CD14-positive monocyte (primary cell): ENCODE measurements around the gene MED26. TPM values are rescaled to one million over a fixed set of nuclear protein-coding genes. Genes with fewer than 3 reads are reported as not detected.
A peak's percentile ranks its signal among the peaks of the same experiment; 100 is the strongest.

Source experiments
- DNase-seq, 3 donors: peaks; one replicate each; pipeline ENCODE4 v3.0.0-alpha.2; 2011 to 2022
- H2AFZ ChIP-seq: 2 replicates; pipeline ENCODE4 v1.6.0; 2012; ENCODE audit warnings: mild to moderate bottlenecking, low read depth, low read length, inconsistent platforms; ENCODE audit not compliant: insufficient read depth, poor library complexity, severe bottlenecking
- H3K27ac ChIP-seq, 2 donors: 1 replicate in 1 of 2; 2 replicates in 1 of 2; pipeline ENCODE4 v1.5.1; 2012 to 2013; ENCODE audit warnings: low read length in 2 of 2, control low read depth in 1 of 2, inconsistent platforms in 1 of 2, low read depth in 1 of 2, mild to moderate bottlenecking in 1 of 2
- H3K27me3 ChIP-seq, 2 donors: one replicate each; pipeline versions ENCODE4 v1.6.0 to v1.6.1; 2011 to 2013; ENCODE audit warnings: low read length in 2 of 2; ENCODE audit not compliant: control insufficient read depth in 2 of 2, insufficient read depth in 2 of 2
- H3K36me3 ChIP-seq, 2 donors: replicated peaks in 1 of 2; 1 replicate in 1 of 2; 2 replicates in 1 of 2; pipeline versions ENCODE4 v1.5.1 to v1.6.1; 2012 to 2013; ENCODE audit warnings: low read length in 2 of 2, control low read depth in 1 of 2, inconsistent platforms in 1 of 2, mild to moderate bottlenecking in 1 of 2; ENCODE audit not compliant: insufficient read depth in 2 of 2, control insufficient read depth in 1 of 2
- H3K4me1 ChIP-seq, 2 donors: 1 replicate in 1 of 2; 2 replicates in 1 of 2; pipeline versions ENCODE4 v1.5.1 to v1.6.1; 2012 to 2013; ENCODE audit warnings: low read length in 2 of 2, control low read depth in 1 of 2, inconsistent platforms in 1 of 2, mild to moderate bottlenecking in 1 of 2, moderate library complexity in 1 of 2; ENCODE audit not compliant: insufficient read depth in 2 of 2, control insufficient read depth in 1 of 2
- H3K4me2 ChIP-seq: replicated peaks from 2 replicates; pipeline ENCODE3; 2012; ENCODE audit warnings: low read length, moderate library complexity, mild to moderate bottlenecking; ENCODE audit not compliant: poor library complexity, severe bottlenecking; ENCODE audit errors: extremely low read depth
- H3K4me3 ChIP-seq, 3 experiments: fragments of 200-600 bp in 1 of 3; sonication (generic) in 1 of 3; replicated peaks in 1 of 3; 1 replicate in 2 of 3; 2 replicates in 1 of 3; pipeline ENCODE4 v1.5.1; 2011 to 2013; ENCODE audit warnings: low read length in 3 of 3, mild to moderate bottlenecking in 3 of 3, control low read depth in 2 of 3, low read depth in 2 of 3, inconsistent platforms in 1 of 3, moderate library complexity in 1 of 3
- H3K79me2 ChIP-seq: 2 replicates; pipeline ENCODE4 v1.6.0; 2012; ENCODE audit warnings: mild to moderate bottlenecking, control low read depth, inconsistent platforms, low read length, moderate library complexity; ENCODE audit not compliant: insufficient read depth
- H3K9ac ChIP-seq: 2 replicates; pipeline ENCODE4 v1.6.0; 2017; ENCODE audit warnings: low read length, mild to moderate bottlenecking; ENCODE audit not compliant: insufficient read depth, poor library complexity, severe bottlenecking
- H3K9me3 ChIP-seq, 2 donors: replicated peaks in 1 of 2; 1 replicate in 1 of 2; 2 replicates in 1 of 2; pipeline versions ENCODE4 v1.5.1 to v1.6.1; 2012 to 2013; ENCODE audit warnings: low read length in 2 of 2, control low read depth in 1 of 2; ENCODE audit not compliant: control insufficient read depth in 1 of 2, insufficient read depth in 1 of 2
- H4K20me1 ChIP-seq: 2 replicates; pipeline ENCODE4 v1.6.0; 2012; ENCODE audit warnings: mild to moderate bottlenecking, low read length, control low read depth, moderate library complexity; ENCODE audit not compliant: insufficient read depth
- H3K27ac Mint-ChIP-seq, 7 donors: one replicate each; pipeline ENCODE4 v1.8.0; 2020; ENCODE audit warnings: mild to moderate bottlenecking in 7 of 7, mixed read lengths in 7 of 7, moderate library complexity in 6 of 7, inconsistent platforms in 2 of 7
- H3K27me3 Mint-ChIP-seq, 3 donors: one replicate each; pipeline ENCODE4 v1.8.0; 2021 to 2022; ENCODE audit warnings: low read depth in 3 of 3, mild to moderate bottlenecking in 3 of 3, mixed read lengths in 3 of 3, moderate library complexity in 3 of 3, inconsistent platforms in 1 of 3
- H3K36me3 Mint-ChIP-seq, 2 donors: one replicate each; pipeline ENCODE4 v1.8.0; 2020; ENCODE audit warnings: mixed read lengths in 2 of 2, inconsistent platforms in 1 of 2, mild to moderate bottlenecking in 1 of 2
- H3K4me1 Mint-ChIP-seq: one replicate; pipeline ENCODE4 v1.8.0; 2020; ENCODE audit warnings: mild to moderate bottlenecking, mixed read lengths
- H3K4me3 Mint-ChIP-seq, 2 donors: one replicate each; pipeline ENCODE4 v1.8.0; 2020; ENCODE audit warnings: mild to moderate bottlenecking in 2 of 2, mixed read lengths in 2 of 2, moderate library complexity in 1 of 2
- H3K9me3 Mint-ChIP-seq, 7 donors: one replicate each; pipeline ENCODE4 v1.8.0; 2020 to 2022; ENCODE audit warnings: mixed read lengths in 7 of 7, mild to moderate bottlenecking in 6 of 7, moderate library complexity in 6 of 7, inconsistent platforms in 2 of 7
- CTCF ChIP-seq: fragments of 200-600 bp; IDR thresholded peaks from one replicate; pipeline ENCODE4 v1.8.0; 2022; ENCODE audit warnings: antibody characterized with exemption, mild to moderate bottlenecking
- WGBS: methylation state at CpG from one replicate; pipeline ENCODE4 v1.1.5; 2013; ENCODE audit warnings: missing lambda C conversion rate; ENCODE audit not compliant: insufficient coverage; 5-methylcytosine and 5-hydroxymethylcytosine counted together
- intact Hi-C, 2 donors: fragments of 100-400 bp; cut with micrococcal nuclease; formaldehyde crosslinking; loops; one replicate each; pipeline versions ENCODE4 v1.15.0 to v1.15.1; 2023
- polyA plus RNA-seq, 3 donors: library from polyadenylated mRNA; depleted of rRNA in 1 of 3; unstranded in 2 of 3; stranded (reverse) in 1 of 3; fragments of 300-500 nt in 2 of 3; fragments of >200 nt in 1 of 3; fragmentation: Illumina TruSeq in 2 of 3; gene quantifications; 1 replicate in 2 of 3; 2 replicates in 1 of 3; pipeline ENCODE4 v1.2.3, GENCODE V29; 2012 to 2021

MED26 gene
- polyA plus RNA-seq, 3 donors: 1.1 to 7.1 (median 2.1) TPM

GRCh38 chr19:16655727-16656126 lies 27.7 kb upstream of the MED26 start:
- Histone ChIP-seq H3K27ac (no peak overlapping the region), H2AFZ (no peak overlapping the region), H3K4me1 (peaks cover 14 to 36% of the 10 kb centered on the region in 2 donors), H3K36me3 (peaks cover 66 to 82% of the 10 kb centered on the region in 2 donors), H3K27me3 (no peaks in the 10 kb centered on the region), H4K20me1 (peaks cover 90% of the 10 kb centered on the region), H3K79me2 (peaks cover 78% of the 10 kb centered on the region), H3K4me3 (no peak overlapping the region), H3K4me2 (no peak overlapping the region), H3K9ac (no peak overlapping the region), H3K9me3 (no peaks in the 10 kb centered on the region)
- intact Hi-C loops: no loop called here
- DNase-seq: no peak
- no peak overlapping the region for H3K27ac Mint-ChIP-seq
- peaks cover 0 to 2% (median 0%) of the 10 kb centered on the region in 7 donors for H3K9me3 Mint-ChIP-seq
- H3K27me3 Mint-ChIP-seq: peaks cover 0 to 1% (median 0%) of the 10 kb centered on the region in 3 donors
- H3K36me3 Mint-ChIP-seq: peaks cover 71 to 78% of the 10 kb centered on the region in 2 donors
- H3K4me1 Mint-ChIP-seq: peaks cover 35% of the 10 kb centered on the region
- H3K4me3 Mint-ChIP-seq: no peak overlapping the region
- no peak for TF ChIP-seq CTCF
- 97% methylated on average over 10 of the region's 11 CpGs for WGBS

GRCh38 chr19:16654627-16655026 lies 26.6 kb upstream of the MED26 start:
- H3K9me3 ChIP-seq: no peaks in the 10 kb centered on the region
- WGBS: 100% methylated on average over 2 of the region's 3 CpGs
- H3K4me3 ChIP-seq: no peak overlapping the region
- H3K27ac ChIP-seq: no peak overlapping the region
- Mint-ChIP-seq H3K27me3 (peaks cover 0 to 1% (median 0%) of the 10 kb centered on the region in 3 donors), H3K9me3 (peaks cover 0 to 2% (median 0%) of the 10 kb centered on the region in 7 donors), H3K27ac (peak overlapping the region in 2 of 7 donors; percentile 50 to 54), H3K36me3 (peaks cover 75 to 85% of the 10 kb centered on the region in 2 donors), H3K4me1 (peaks cover 46% of the 10 kb centered on the region), H3K4me3 (no peak overlapping the region)
- peaks cover 100% of the 10 kb centered on the region for H4K20me1 ChIP-seq
- H3K36me3 ChIP-seq: peaks cover 66 to 89% of the 10 kb centered on the region in 2 donors
- DNase-seq: no peak
- H3K79me2 ChIP-seq: peaks cover 78% of the 10 kb centered on the region
- intact Hi-C loops: no loop called here
- no peak overlapping the region for H3K4me2 ChIP-seq
- no peak overlapping the region for H3K9ac ChIP-seq
- TF ChIP-seq CTCF: no peak
- H3K27me3 ChIP-seq: no peaks in the 10 kb centered on the region
- no peak overlapping the region for H2AFZ ChIP-seq
- peaks cover 19 to 42% of the 10 kb centered on the region in 2 donors for H3K4me1 ChIP-seq
